Stimulated activated CD4-positive, alpha-beta T cell treated with anti-CD3 and anti-CD28 coated beads, Interleukin-1b, Interleukin-23, amount 100 ng/mL, for 48 hours (primary cell): ENCODE results near the gene CNNM2.
"Not testable (repeated sequence)": the region's sequence is repeated elsewhere in the genome, so short reads cannot be mapped to it uniquely, and the experiment has no call there.

Source experiments
- DNase-seq: peaks from one replicate; pipeline ENCODE4 v3.0.0-alpha.2; 2020

Gene CNNM2

GRCh38 chr10:103042129-103042528, 124.0 kb downstream of the CNNM2 start:
- no peak for DNase-seq

GRCh38 chr10:103042908-103043307, 124.8 kb downstream of the CNNM2 start:
- no peak for DNase-seq

GRCh38 chr10:103044942-103045489, 126.9 kb downstream of the CNNM2 start:
- DNase-seq: no peak

- no peak for DNase-seq
Observed at GRCh38 chr10:103045961-103046360, 127.9 kb downstream of the CNNM2 start.

GRCh38 chr10:103047381-103047780, 129.3 kb downstream of the CNNM2 start:
- no peak for DNase-seq

GRCh38 chr10:103049237-103049636, 131.1 kb downstream of the CNNM2 start:
- DNase-seq: no peak

GRCh38 chr10:103053659-103054581, 135.8 kb downstream of the CNNM2 start:
- DNase-seq: peak; percentile 44

- no peak for DNase-seq
Observed at GRCh38 chr10:103054621-103055020, 136.5 kb downstream of the CNNM2 start.

- DNase-seq: no peak
Observed at GRCh38 chr10:103055105-103055504, 137.0 kb downstream of the CNNM2 start.

- no peak for DNase-seq
Observed at GRCh38 chr10:103058034-103058433, 139.9 kb downstream of the CNNM2 start.

- DNase-seq: no peak
Observed at GRCh38 chr10:103060575-103060974, 142.5 kb downstream of the CNNM2 start.

- DNase-seq: no peak
Observed at GRCh38 chr10:103062854-103063590, 144.9 kb downstream of the CNNM2 start.

- DNase-seq: no peak
Observed at GRCh38 chr10:103064956-103065355, 146.9 kb downstream of the CNNM2 start.

- DNase-seq: no peak
Observed at GRCh38 chr10:103066141-103067098, 148.3 kb downstream of the CNNM2 start.

GRCh38 chr10:103067099-103067477, 149.0 kb downstream of the CNNM2 start:
- DNase-seq: not testable (repeated sequence)

GRCh38 chr10:103067484-103067883, 149.4 kb downstream of the CNNM2 start:
- DNase-seq: no peak

- DNase-seq: no peak
Observed at GRCh38 chr10:103067956-103068355, 149.9 kb downstream of the CNNM2 start.

- DNase-seq: peak; percentile 64
Observed at GRCh38 chr10:103069453-103070331, 151.6 kb downstream of the CNNM2 start.

GRCh38 chr10:103072276-103072675, 154.2 kb downstream of the CNNM2 start:
- no peak for DNase-seq

- DNase-seq: no peak
Observed at GRCh38 chr10:103072891-103073290, 154.8 kb downstream of the CNNM2 start.

GRCh38 chr10:103077020-103077419, 158.9 kb downstream of the CNNM2 start:
- DNase-seq: no peak
